WTC11 (cell line): ENCODE results near the gene WNT5A.

Experiments
- KAT7 ChIP-seq: sonication (generic); formaldehyde crosslinking; IDR thresholded peaks from 2 replicates; pipeline ENCODE4 v1.8.1; 2023; ENCODE audit warnings: missing genetic modification reagents, mild to moderate bottlenecking, borderline replicate concordance
- TF ChIP-seq, protein P1 (sequence below): fragments of 200-600 bp; IDR thresholded peaks from 2 replicates; pipeline ENCODE4 v1.8.0; 2022; ENCODE audit warnings: antibody characterized with exemption

DNA sequence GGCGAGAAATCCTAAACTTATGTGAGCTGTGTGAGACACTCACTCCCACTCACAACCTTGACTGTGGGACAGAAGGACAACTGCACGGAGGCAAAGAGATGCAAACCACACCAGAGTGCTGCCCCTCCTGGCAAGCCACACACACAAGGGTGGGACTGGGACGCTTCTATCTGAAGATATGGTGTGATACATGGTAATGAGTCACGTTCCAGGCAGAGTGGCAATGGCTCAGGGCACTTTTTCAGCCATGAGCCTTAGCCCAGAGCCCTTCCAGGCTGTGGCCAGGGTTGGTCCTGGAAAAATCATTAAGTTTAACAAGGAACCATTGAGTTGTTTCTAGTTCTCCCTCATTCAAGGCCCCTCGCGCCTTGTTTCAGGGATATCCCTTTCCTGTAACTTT is 56.1 kb downstream of the WNT5A start:
- TF ChIP-seq, protein P1, sequence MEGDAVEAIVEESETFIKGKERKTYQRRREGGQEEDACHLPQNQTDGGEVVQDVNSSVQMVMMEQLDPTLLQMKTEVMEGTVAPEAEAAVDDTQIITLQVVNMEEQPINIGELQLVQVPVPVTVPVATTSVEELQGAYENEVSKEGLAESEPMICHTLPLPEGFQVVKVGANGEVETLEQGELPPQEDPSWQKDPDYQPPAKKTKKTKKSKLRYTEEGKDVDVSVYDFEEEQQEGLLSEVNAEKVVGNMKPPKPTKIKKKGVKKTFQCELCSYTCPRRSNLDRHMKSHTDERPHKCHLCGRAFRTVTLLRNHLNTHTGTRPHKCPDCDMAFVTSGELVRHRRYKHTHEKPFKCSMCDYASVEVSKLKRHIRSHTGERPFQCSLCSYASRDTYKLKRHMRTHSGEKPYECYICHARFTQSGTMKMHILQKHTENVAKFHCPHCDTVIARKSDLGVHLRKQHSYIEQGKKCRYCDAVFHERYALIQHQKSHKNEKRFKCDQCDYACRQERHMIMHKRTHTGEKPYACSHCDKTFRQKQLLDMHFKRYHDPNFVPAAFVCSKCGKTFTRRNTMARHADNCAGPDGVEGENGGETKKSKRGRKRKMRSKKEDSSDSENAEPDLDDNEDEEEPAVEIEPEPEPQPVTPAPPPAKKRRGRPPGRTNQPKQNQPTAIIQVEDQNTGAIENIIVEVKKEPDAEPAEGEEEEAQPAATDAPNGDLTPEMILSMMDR: no peak
- TF ChIP-seq KAT7 (CRISPR knock-in tag): no peak
